ENCODE results near the gene DNASE1L1.

GRCh38 chrX:154355776-154356140 lies 53.3 kb downstream of the DNASE1L1 start:
- TF ChIP-seq CTCF (IDR thresholded peaks at IDR 0.05; ENCODE audit: low read length): no peak
- TF ChIP-seq EZH2 (optimal IDR thresholded peaks at IDR 0.05; ENCODE audit: low read depth, low read length): no peak
- no peak for TF ChIP-seq EZH2phosphoT487 (IDR thresholded peaks at IDR 0.05; ENCODE audit: low read length)

All from MM.1S (cell line).